HEK293T (cell line): ENCODE results near the gene SCYGR5.

Experiments
- ARNT ChIP-seq: fragments of 450-650 bp; IDR thresholded peaks from 2 replicates; pipeline ENCODE4 v1.6.1; 2017; ENCODE audit warnings: mild to moderate bottlenecking
- BHLHE40 ChIP-seq: fragments of 450-650 bp; IDR thresholded peaks from 2 replicates; pipeline ENCODE4 v1.6.1; 2016; ENCODE audit warnings: mild to moderate bottlenecking, moderate library complexity, borderline replicate concordance
- CTBP1 ChIP-seq: fragments of 450-650 bp; IDR thresholded peaks from 2 replicates; pipeline ENCODE4 v1.6.1; 2016; ENCODE audit warnings: borderline replicate concordance
- ELF4 ChIP-seq: fragments of 450-650 bp; IDR thresholded peaks from 2 replicates; pipeline ENCODE4 v1.6.1; 2017; ENCODE audit warnings: antibody characterized with exemption
- FOXA1 ChIP-seq: fragments of 450-650 bp; IDR thresholded peaks from 2 replicates; pipeline ENCODE4 v1.6.1; 2016; ENCODE audit warnings: mild to moderate bottlenecking
- FOXM1 ChIP-seq: fragments of 450-650 bp; IDR thresholded peaks from 2 replicates; pipeline ENCODE4 v1.6.1; 2017; ENCODE audit warnings: mild to moderate bottlenecking, borderline replicate concordance
- LEF1 ChIP-seq: fragments of 450-650 bp; IDR thresholded peaks from 2 replicates; pipeline ENCODE4 v1.6.1; 2017; ENCODE audit warnings: mild to moderate bottlenecking, borderline replicate concordance
- SP1 ChIP-seq: fragments of 450-650 bp; IDR thresholded peaks from 2 replicates; pipeline ENCODE4 v1.6.1; 2017
- SUZ12 ChIP-seq: fragments of 450-650 bp; IDR thresholded peaks from 2 replicates; pipeline ENCODE4 v1.6.1; 2016; ENCODE audit warnings: mild to moderate bottlenecking
- TARDBP ChIP-seq: fragments of 450-650 bp; IDR thresholded peaks from 2 replicates; pipeline ENCODE4 v1.6.1; 2016
- ZNF384 ChIP-seq: fragments of 450-650 bp; IDR thresholded peaks from 2 replicates; pipeline ENCODE4 v1.6.1; 2016
- TF ChIP-seq, protein P1 (sequence below): fragments of 450-650 bp; IDR thresholded peaks from 2 replicates; pipeline ENCODE4 v1.6.1; 2016

DNA sequence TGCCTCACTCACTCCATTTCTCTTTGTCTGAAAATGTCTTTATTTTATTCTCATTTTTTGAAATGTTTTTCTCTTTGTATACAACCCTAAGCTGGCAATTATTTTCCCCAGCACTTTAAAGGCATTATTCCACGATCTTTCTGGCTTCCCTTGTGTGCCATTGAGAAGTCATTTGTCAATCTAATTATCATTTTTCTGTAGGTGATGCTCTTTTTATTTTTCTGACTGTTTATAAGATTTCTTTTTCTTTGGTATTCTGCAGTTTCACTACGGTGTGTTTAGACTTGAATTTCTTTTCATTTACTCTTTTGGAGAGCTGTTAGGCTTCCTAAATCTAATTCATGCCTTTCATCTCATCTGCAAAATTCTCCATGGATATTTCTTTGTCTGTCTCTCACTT, 41.2 kb upstream of the SCYGR5 start:
- TF ChIP-seq FOXM1, result no peak
- no peak for TF ChIP-seq TARDBP
- no peak for TF ChIP-seq ELF4
- TF ChIP-seq LEF1, result no peak
- TF ChIP-seq SP1, result no peak
- TF ChIP-seq ZNF384, result no peak
- TF ChIP-seq, protein P1, sequence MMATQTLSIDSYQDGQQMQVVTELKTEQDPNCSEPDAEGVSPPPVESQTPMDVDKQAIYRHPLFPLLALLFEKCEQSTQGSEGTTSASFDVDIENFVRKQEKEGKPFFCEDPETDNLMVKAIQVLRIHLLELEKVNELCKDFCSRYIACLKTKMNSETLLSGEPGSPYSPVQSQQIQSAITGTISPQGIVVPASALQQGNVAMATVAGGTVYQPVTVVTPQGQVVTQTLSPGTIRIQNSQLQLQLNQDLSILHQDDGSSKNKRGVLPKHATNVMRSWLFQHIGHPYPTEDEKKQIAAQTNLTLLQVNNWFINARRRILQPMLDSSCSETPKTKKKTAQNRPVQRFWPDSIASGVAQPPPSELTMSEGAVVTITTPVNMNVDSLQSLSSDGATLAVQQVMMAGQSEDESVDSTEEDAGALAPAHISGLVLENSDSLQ, result no peak
- no peak for TF ChIP-seq CTBP1
- no peak for TF ChIP-seq SUZ12
- TF ChIP-seq BHLHE40, result no peak
- TF ChIP-seq ARNT, result no peak
- no peak for TF ChIP-seq FOXA1
